Liver (tissue), 9 donors: ENCODE data around the gene HORMAD2. TPM values are rescaled to one million over a fixed set of nuclear protein-coding genes. Genes with fewer than 3 reads are reported as not detected.

Source experiments
- DNase-seq: peaks from one replicate; pipeline ENCODE4 v3.0.0-alpha.2; 2017; ENCODE audit warnings: low spot score
- H3K27ac ChIP-seq, 2 donors: one replicate each; pipeline ENCODE4 v1.7.0; 2013; ENCODE audit warnings: inconsistent platforms in 2 of 2, low read length in 2 of 2, control low read depth in 1 of 2, low read depth in 1 of 2, mild to moderate bottlenecking in 1 of 2
- H3K27me3 ChIP-seq, 4 donors: one replicate each; pipeline versions ENCODE4 v1.6.1 to v1.7.0; 2013; ENCODE audit warnings: low read length in 3 of 4, inconsistent platforms in 1 of 4, mild to moderate bottlenecking in 1 of 4, moderate library complexity in 1 of 4; ENCODE audit not compliant: control insufficient read depth in 4 of 4, insufficient read depth in 4 of 4
- H3K36me3 ChIP-seq, 4 donors: one replicate each; pipeline versions ENCODE4 v1.6.1 to v1.7.0; 2013; ENCODE audit warnings: low read length in 3 of 4, mild to moderate bottlenecking in 3 of 4, low read depth in 1 of 4, moderate library complexity in 1 of 4; ENCODE audit not compliant: control insufficient read depth in 4 of 4, insufficient read depth in 3 of 4
- H3K4me1 ChIP-seq, 4 donors: one replicate each; pipeline versions ENCODE4 v1.6.1 to v1.7.0; 2013; ENCODE audit warnings: low read length in 3 of 4, mild to moderate bottlenecking in 3 of 4, moderate library complexity in 1 of 4; ENCODE audit not compliant: control insufficient read depth in 4 of 4, insufficient read depth in 4 of 4
- H3K4me3 ChIP-seq, 3 donors: one replicate each; pipeline versions ENCODE4 v1.6.1 to v1.7.0; 2013; ENCODE audit warnings: low read length in 3 of 3, control low read depth in 1 of 3, low read depth in 1 of 3, mild to moderate bottlenecking in 1 of 3
- H3K9ac ChIP-seq, 2 donors: one replicate each; pipeline ENCODE4 v1.7.0; 2013; ENCODE audit warnings: low read length in 2 of 2, mild to moderate bottlenecking in 2 of 2, moderate library complexity in 2 of 2, control low read depth in 1 of 2, low read depth in 1 of 2
- H3K9me3 ChIP-seq, 4 donors: one replicate each; pipeline versions ENCODE4 v1.6.1 to v1.7.0; 2013; ENCODE audit warnings: low read length in 3 of 4; ENCODE audit not compliant: control insufficient read depth in 4 of 4
- CTCF ChIP-seq: fragments of 150-350 bp; IDR thresholded peaks from 2 replicates; pipeline ENCODE4 v1.5.1; 2017; ENCODE audit warnings: improper control_type of control experiment, low read depth, low read length; ENCODE audit not compliant: missing input control
- EGR1 ChIP-seq, 2 donors: IDR thresholded peaks; 2 replicates each; pipeline ENCODE4 v1.6.1; 2016 to 2018; ENCODE audit warnings: antibody characterized with exemption in 2 of 2, low read depth in 2 of 2
- FOXA1 ChIP-seq: IDR thresholded peaks from 2 replicates; pipeline ENCODE4 v1.6.1; 2016; ENCODE audit warnings: antibody characterized with exemption
- FOXA2 ChIP-seq: IDR thresholded peaks from 2 replicates; pipeline ENCODE4 v1.6.1; 2016; ENCODE audit warnings: antibody characterized with exemption
- GABPA ChIP-seq, 2 donors: IDR thresholded peaks in 1 of 2; conservative IDR thresholded peaks in 1 of 2; 2 replicates each; pipeline ENCODE4 v1.6.1; 2016; ENCODE audit warnings: antibody characterized with exemption in 2 of 2, mild to moderate bottlenecking in 1 of 2, moderate library complexity in 1 of 2
- HNF4G ChIP-seq: IDR thresholded peaks from 2 replicates; pipeline ENCODE4 v1.6.1; 2016; ENCODE audit warnings: antibody characterized with exemption
- JUND ChIP-seq, 2 donors: IDR thresholded peaks; 2 replicates each; pipeline ENCODE4 v1.6.1; 2016; ENCODE audit warnings: antibody characterized with exemption in 2 of 2
- NR2F2 ChIP-seq: IDR thresholded peaks from 2 replicates; pipeline ENCODE4 v1.6.1; 2016; ENCODE audit warnings: antibody characterized with exemption
- RAD21 ChIP-seq, 2 donors: IDR thresholded peaks; 2 replicates each; pipeline ENCODE4 v1.6.1; 2016; ENCODE audit warnings: antibody characterized with exemption in 2 of 2, mild to moderate bottlenecking in 2 of 2
- RXRA ChIP-seq, 2 donors: IDR thresholded peaks; 2 replicates each; pipeline ENCODE4 v1.6.1; 2017 to 2018; ENCODE audit warnings: antibody characterized with exemption in 2 of 2, mild to moderate bottlenecking in 1 of 2
- SP1 ChIP-seq: IDR thresholded peaks from 2 replicates; pipeline ENCODE4 v1.6.1; 2018; ENCODE audit warnings: antibody characterized with exemption, mild to moderate bottlenecking
- TAF1 ChIP-seq: conservative IDR thresholded peaks from 2 replicates; pipeline ENCODE4 v1.6.1; 2016; ENCODE audit warnings: antibody characterized with exemption, mild to moderate bottlenecking
- YY1 ChIP-seq: IDR thresholded peaks from 2 replicates; pipeline ENCODE4 v1.6.1; 2016; ENCODE audit warnings: antibody characterized with exemption, mild to moderate bottlenecking
- WGBS: extraction: QIAGEN DNeasy Blood & Tissue Kit; methylation state at CpG from one replicate; pipeline ENCODE4 v1.1.7; 2013; 5-methylcytosine and 5-hydroxymethylcytosine counted together
- polyA plus RNA-seq, 2 donors: library from polyadenylated mRNA; stranded (reverse) in 1 of 2; unstranded in 1 of 2; fragments of 200-250 nt in 1 of 2; fragments of >200 nt in 1 of 2; fragmentation: Nextera tagmentation in 1 of 2; extraction: Ambion mirVana in 1 of 2; gene quantifications; one replicate each; pipeline versions ENCODE4 v1.2.1 to v1.2.3, GENCODE V29; 2013 to 2015
- total RNA-seq, 2 donors: library from RNA; depleted of rRNA; stranded (reverse); fragments of >200 nt; gene quantifications; one replicate each; pipeline ENCODE4 v1.2.3, GENCODE V29; 2014
- TF ChIP-seq, protein P1 (sequence below): IDR thresholded peaks from 2 replicates; pipeline ENCODE4 v1.6.1; 2016; ENCODE audit warnings: antibody characterized with exemption
- TF ChIP-seq, protein P2 (sequence below): IDR thresholded peaks from 2 replicates; pipeline ENCODE4 v1.6.1; 2016; ENCODE audit warnings: antibody characterized with exemption
- TF ChIP-seq, protein P3 (sequence below): IDR thresholded peaks from 2 replicates; pipeline ENCODE4 v1.6.1; 2016; ENCODE audit warnings: antibody characterized with exemption
- donor health status: healthy.
- donor health status: healthy.
- donor health status: healthy.
- donor health status: healthy.
- donor health status: healthy.

HORMAD2 gene
- total and polyA plus RNA-seq, 4 donors = 0.44 to 2.8 (median 0.47) TPM; not detected in 1

- no peak overlapping the region for H3K4me3 ChIP-seq
- H3K27me3 ChIP-seq = no peaks in the 10 kb centered on the region
- H3K9ac ChIP-seq = no peak overlapping the region
- no peaks in the 10 kb centered on the region for H3K4me1 ChIP-seq
- H3K36me3 ChIP-seq = no peaks in the 10 kb centered on the region
- H3K27ac ChIP-seq = no peak overlapping the region
- H3K9me3 ChIP-seq = no peaks in the 10 kb centered on the region
- no peak for DNase-seq
- no peak for TF ChIP-seq EGR1 (IDR thresholded peaks at IDR 0.05; ENCODE audit: low read depth in 2 of 2)
- 82% methylated on average over 3 of the region's 3 CpGs for WGBS
Observed at GRCh38 chr22:30191040-30191701, 110.9 kb downstream of the HORMAD2 start.

GRCh38 chr22:30192427-30192826 is 112.2 kb downstream of the HORMAD2 start:
- H3K4me1 ChIP-seq = no peaks in the 10 kb centered on the region
- no peaks in the 10 kb centered on the region for H3K36me3 ChIP-seq
- no peaks in the 10 kb centered on the region for H3K27me3 ChIP-seq
- H3K9ac ChIP-seq = no peak overlapping the region
- 85% methylated on average over 1 of the region's 1 CpG for WGBS
- TF ChIP-seq FOXA2 (no peak), HNF4G (no peak), EGR1 (IDR thresholded peaks at IDR 0.05; ENCODE audit: low read depth in 2 of 2) (no peak), GABPA (IDR thresholded peaks at IDR 0.05 in 1 of 2, conservative IDR thresholded peaks at IDR 0.05 in 1 of 2) (no peak), SP1 (no peak), FOXA1 (no peak), TAF1 (no peak), RXRA (IDR thresholded peaks at IDR 0.05) (no peak), JUND (IDR thresholded peaks at IDR 0.05) (no peak)
- TF ChIP-seq, protein P1, sequence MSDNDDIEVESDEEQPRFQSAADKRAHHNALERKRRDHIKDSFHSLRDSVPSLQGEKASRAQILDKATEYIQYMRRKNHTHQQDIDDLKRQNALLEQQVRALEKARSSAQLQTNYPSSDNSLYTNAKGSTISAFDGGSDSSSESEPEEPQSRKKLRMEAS = no peak
- TF ChIP-seq, protein P2, sequence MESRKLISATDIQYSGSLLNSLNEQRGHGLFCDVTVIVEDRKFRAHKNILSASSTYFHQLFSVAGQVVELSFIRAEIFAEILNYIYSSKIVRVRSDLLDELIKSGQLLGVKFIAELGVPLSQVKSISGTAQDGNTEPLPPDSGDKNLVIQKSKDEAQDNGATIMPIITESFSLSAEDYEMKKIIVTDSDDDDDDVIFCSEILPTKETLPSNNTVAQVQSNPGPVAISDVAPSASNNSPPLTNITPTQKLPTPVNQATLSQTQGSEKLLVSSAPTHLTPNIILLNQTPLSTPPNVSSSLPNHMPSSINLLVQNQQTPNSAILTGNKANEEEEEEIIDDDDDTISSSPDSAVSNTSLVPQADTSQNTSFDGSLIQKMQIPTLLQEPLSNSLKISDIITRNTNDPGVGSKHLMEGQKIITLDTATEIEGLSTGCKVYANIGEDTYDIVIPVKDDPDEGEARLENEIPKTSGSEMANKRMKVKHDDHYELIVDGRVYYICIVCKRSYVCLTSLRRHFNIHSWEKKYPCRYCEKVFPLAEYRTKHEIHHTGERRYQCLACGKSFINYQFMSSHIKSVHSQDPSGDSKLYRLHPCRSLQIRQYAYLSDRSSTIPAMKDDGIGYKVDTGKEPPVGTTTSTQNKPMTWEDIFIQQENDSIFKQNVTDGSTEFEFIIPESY = no peak
- H3K4me3 ChIP-seq = no peak overlapping the region
- DNase-seq = no peak
- no peaks in the 10 kb centered on the region for H3K9me3 ChIP-seq
- no peak overlapping the region for H3K27ac ChIP-seq

GRCh38 chr22:30193031-30193775 is 112.9 kb downstream of the HORMAD2 start:
- Histone ChIP-seq H3K9ac (no peak overlapping the region), H3K27me3 (no peaks in the 10 kb centered on the region), H3K36me3 (no peaks in the 10 kb centered on the region), H3K4me3 (no peak overlapping the region), H3K27ac (no peak overlapping the region), H3K4me1 (no peaks in the 10 kb centered on the region), H3K9me3 (no peaks in the 10 kb centered on the region)
- WGBS = 93% methylated on average over 3 of the region's 3 CpGs
- DNase-seq = no peak
- TF ChIP-seq RXRA (IDR thresholded peaks at IDR 0.05) (no peak), RAD21 (IDR thresholded peaks at IDR 0.05) (no peak), FOXA2 (no peak), HNF4G (no peak), NR2F2 (no peak), TAF1 (no peak), JUND (IDR thresholded peaks at IDR 0.05) (no peak), EGR1 (IDR thresholded peaks at IDR 0.05; ENCODE audit: low read depth in 2 of 2) (no peak), GABPA (IDR thresholded peaks at IDR 0.05 in 1 of 2, conservative IDR thresholded peaks at IDR 0.05 in 1 of 2) (no peak), YY1 (no peak), SP1 (no peak), FOXA1 (no peak), CTCF (no peak)
- TF ChIP-seq, protein P3, sequence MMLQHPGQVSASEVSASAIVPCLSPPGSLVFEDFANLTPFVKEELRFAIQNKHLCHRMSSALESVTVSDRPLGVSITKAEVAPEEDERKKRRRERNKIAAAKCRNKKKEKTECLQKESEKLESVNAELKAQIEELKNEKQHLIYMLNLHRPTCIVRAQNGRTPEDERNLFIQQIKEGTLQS = no peak
- TF ChIP-seq, protein P1 = no peak
- TF ChIP-seq, protein P2 = no peak
